Measurements from ENCODE around the gene LFNG.

DNA sequence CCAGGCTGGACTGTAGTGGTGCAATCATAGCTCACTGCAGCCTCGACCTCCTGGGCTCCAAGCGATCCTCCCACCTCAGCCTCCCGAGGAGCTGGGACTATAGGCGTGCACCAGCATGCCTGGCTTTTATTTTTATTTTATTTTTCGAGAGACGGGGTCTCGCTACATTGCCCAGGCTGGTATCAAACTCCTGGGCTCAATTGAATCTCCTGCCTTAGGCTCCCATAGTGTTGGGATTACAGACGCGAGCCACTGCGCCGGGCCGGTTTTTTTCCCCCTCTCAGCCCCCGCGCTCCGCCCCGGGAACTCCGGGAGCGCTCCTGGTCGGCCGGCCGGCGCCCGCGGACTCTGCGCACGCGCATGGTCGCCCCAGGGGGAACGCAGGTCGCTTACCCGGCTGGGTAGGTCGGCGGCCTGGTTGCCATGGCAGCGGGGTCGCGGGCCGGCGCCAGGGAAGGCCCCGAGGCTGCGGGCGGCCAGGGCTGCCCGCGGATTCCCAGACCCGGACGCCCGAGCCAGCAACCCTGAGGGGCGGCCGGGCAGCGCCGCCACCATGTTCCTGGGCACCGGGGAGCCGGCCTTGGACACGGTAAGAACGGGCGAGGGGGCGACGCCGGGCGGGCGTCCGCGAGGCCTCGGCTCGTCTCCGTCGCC, 39.2 kb downstream of the LFNG start, which contains the start of gene IQCE:
- no peak for TF ChIP-seq CTCF (IDR thresholded peaks at IDR 0.05; ENCODE audit: low read depth, low read length, poor library complexity, severe bottlenecking)
- no peak for TF ChIP-seq EZH2phosphoT487 (IDR thresholded peaks at IDR 0.05; ENCODE audit: borderline replicate concordance, low read length)
